H1 (cell line): ENCODE data around the gene ILF3. TPM values are rescaled to one million over a fixed set of nuclear protein-coding genes. Genes with fewer than 3 reads are reported as not detected.

ENCODE experiments used
- CTCF ChIA-PET: fragments of 300-600 bp; sonication (Branson Sonifier 250); formaldehyde crosslinking; loops from one replicate; lab custom pipeline; 2021; ENCODE audit not compliant: partially characterized antibody; lab: Charles Lee
- POLR2A ChIA-PET: fragments of 300-600 bp; sonication (Branson Sonifier 250); formaldehyde crosslinking; loops from one replicate; lab custom pipeline; 2021; ENCODE audit warnings: inconsistent platforms; ENCODE audit not compliant: partially characterized antibody; lab: Charles Lee
- DNase-seq, 2 experiments: peaks; one replicate each; pipeline versions ENCODE4 v3.0.0 to v3.0.0-alpha.2; 2010 to 2022; ENCODE audit warnings: low spot score in 2 of 2, low read depth in 1 of 2, mixed read lengths in 1 of 2
- FAIRE-seq: peaks from 2 replicates; lab custom pipeline; 2011; peaks lifted over from hg19 to GRCh38; lab: Jason Lieb, UNC
- H2AFZ ChIP-seq: 2 replicates; pipeline ENCODE4 v1.8.1; 2012; ENCODE audit warnings: low read length, inconsistent platforms
- H2AK5ac ChIP-seq: 2 replicates; pipeline ENCODE4 v1.6.1; 2013; ENCODE audit warnings: low read depth, low read length
- H2BK120ac ChIP-seq: replicated peaks from 2 replicates; pipeline ENCODE3; 2013; ENCODE audit warnings: low read depth, low read length, inconsistent platforms
- H2BK12ac ChIP-seq: 2 replicates; pipeline ENCODE4 v1.6.1; 2013; ENCODE audit warnings: low read depth, low read length
- H2BK15ac ChIP-seq: 2 replicates; pipeline ENCODE4 v1.6.1; 2013; ENCODE audit warnings: low read length
- H2BK20ac ChIP-seq: 2 replicates; pipeline ENCODE4 v1.6.1; 2013; ENCODE audit warnings: low read length
- H2BK5ac ChIP-seq: 2 replicates; pipeline ENCODE4 v1.6.1; 2013; ENCODE audit warnings: low read depth, low read length
- H3K14ac ChIP-seq: 2 replicates; pipeline ENCODE4 v1.6.1; 2013; ENCODE audit warnings: inconsistent platforms; ENCODE audit not compliant: insufficient read length
- H3K18ac ChIP-seq: 2 replicates; pipeline ENCODE4 v1.6.1; 2013; ENCODE audit warnings: low read length; ENCODE audit errors: extremely low read depth
- H3K23ac ChIP-seq: 2 replicates; pipeline ENCODE4 v1.6.1; 2013; ENCODE audit warnings: inconsistent platforms; ENCODE audit not compliant: insufficient read length
- H3K23me2 ChIP-seq: 2 replicates; pipeline ENCODE4 v1.6.1; 2013; ENCODE audit warnings: low read depth, low read length
- H3K27ac ChIP-seq: 2 replicates; pipeline ENCODE4 v1.6.1; 2011; ENCODE audit warnings: low read depth, low read length, inconsistent platforms
- H3K27me3 ChIP-seq, 4 experiments: replicated peaks in 1 of 4; 1 replicate in 1 of 4; 2 replicates in 3 of 4; pipeline versions ENCODE4 v1.6.1 to v1.8.1; 2011 to 2013; ENCODE audit warnings: low read length in 3 of 4, mild to moderate bottlenecking in 3 of 4, inconsistent platforms in 2 of 4, mixed read lengths in 2 of 4, moderate library complexity in 1 of 4; ENCODE audit not compliant: control insufficient read depth in 3 of 4, insufficient read depth in 3 of 4; ENCODE audit errors: extremely low read depth in 1 of 4
- H3K36me3 ChIP-seq, 4 experiments: 2 replicates each; pipeline versions ENCODE4 v1.6.1 to v1.8.1; 2011 to 2013; ENCODE audit warnings: mild to moderate bottlenecking in 4 of 4, low read length in 3 of 4, moderate library complexity in 2 of 4, control low read depth in 1 of 4, inconsistent platforms in 1 of 4; ENCODE audit not compliant: insufficient read depth in 4 of 4, control insufficient read depth in 2 of 4
- H3K4ac ChIP-seq: replicated peaks from 2 replicates; pipeline ENCODE3; 2013; ENCODE audit warnings: low read length, low read depth, mixed read lengths, inconsistent platforms; ENCODE audit not compliant: insufficient read length
- H3K4me1 ChIP-seq, 4 experiments: replicated peaks in 1 of 4; 1 replicate in 1 of 4; 2 replicates in 3 of 4; pipeline versions ENCODE4 v1.6.1 to v1.8.1; 2011 to 2013; ENCODE audit warnings: low read length in 3 of 4, inconsistent platforms in 2 of 4, mixed read lengths in 1 of 4; ENCODE audit not compliant: insufficient read depth in 4 of 4, control insufficient read depth in 3 of 4
- H3K4me2 ChIP-seq, 2 experiments: 2 replicates each; pipeline versions ENCODE4 v1.6.1 to v1.8.1; 2011 to 2013; ENCODE audit warnings: low read depth in 2 of 2, low read length in 2 of 2, control low read depth in 1 of 2, inconsistent platforms in 1 of 2, mild to moderate bottlenecking in 1 of 2; ENCODE audit not compliant: insufficient read depth in 1 of 2
- H3K4me3 ChIP-seq, 4 experiments: fragments of 200-600, 300-600 bp in 1 of 4; sonication (generic), shearing (Covaris generic), sonication (Bioruptor Twin) in 1 of 4; 2 replicates each; pipeline versions ENCODE4 v1.5.1 to v1.8.1; 2011 to 2016; ENCODE audit warnings: low read length in 4 of 4, low read depth in 3 of 4, control low read depth in 2 of 4, inconsistent platforms in 2 of 4, mild to moderate bottlenecking in 2 of 4, mixed read lengths in 1 of 4, moderate library complexity in 1 of 4; ENCODE audit not compliant: insufficient read depth in 2 of 4; ENCODE audit errors: extremely low read depth in 1 of 4
- H3K56ac ChIP-seq: replicated peaks from 2 replicates; pipeline ENCODE3; 2013; ENCODE audit warnings: low read depth, mild to moderate bottlenecking, mixed read lengths, low read length, inconsistent platforms; ENCODE audit not compliant: insufficient read length
- H3K79me1 ChIP-seq: 2 replicates; pipeline ENCODE4 v1.6.1; 2013; ENCODE audit warnings: low read depth, low read length, control low read depth
- H3K79me2 ChIP-seq, 2 experiments: 2 replicates each; pipeline versions ENCODE4 v1.6.1 to v1.8.1; 2012 to 2013; ENCODE audit warnings: low read length in 2 of 2, mild to moderate bottlenecking in 2 of 2, inconsistent platforms in 1 of 2; ENCODE audit not compliant: insufficient read depth in 2 of 2, control insufficient read depth in 1 of 2
- H3K9ac ChIP-seq, 4 experiments: replicated peaks in 1 of 4; 1 replicate in 1 of 4; 2 replicates in 3 of 4; pipeline versions ENCODE4 v1.6.1 to v1.8.1; 2011 to 2013; ENCODE audit warnings: low read depth in 3 of 4, low read length in 3 of 4, control low read depth in 2 of 4, mild to moderate bottlenecking in 2 of 4, moderate library complexity in 2 of 4, inconsistent platforms in 1 of 4; ENCODE audit errors: extremely low read depth in 1 of 4
- H3K9me3 ChIP-seq, 2 experiments: 2 replicates each; pipeline versions ENCODE4 v1.6.1 to v1.8.1; 2012 to 2013; ENCODE audit warnings: mild to moderate bottlenecking in 2 of 2, moderate library complexity in 2 of 2, control low read depth in 1 of 2, inconsistent platforms in 1 of 2, low read depth in 1 of 2, low read length in 1 of 2, mixed read lengths in 1 of 2; ENCODE audit not compliant: insufficient read depth in 2 of 2
- H4K20me1 ChIP-seq, 2 experiments: replicated peaks in 1 of 2; 2 replicates each; pipeline versions ENCODE3 to v1.8.1; 2011 to 2013; ENCODE audit warnings: inconsistent platforms in 2 of 2, low read length in 2 of 2, mild to moderate bottlenecking in 1 of 2; ENCODE audit not compliant: insufficient read depth in 2 of 2, control insufficient read depth in 1 of 2
- H4K5ac ChIP-seq: 2 replicates; pipeline ENCODE4 v1.6.1; 2013; ENCODE audit warnings: low read length, low read depth, mixed read lengths, inconsistent platforms; ENCODE audit not compliant: insufficient read length
- H4K8ac ChIP-seq: 2 replicates; pipeline ENCODE4 v1.8.0; 2013; ENCODE audit warnings: mild to moderate bottlenecking, moderate library complexity, low read length, inconsistent platforms; ENCODE audit not compliant: insufficient read depth; ENCODE audit errors: extremely low read depth
- H4K91ac ChIP-seq: replicated peaks from 2 replicates; pipeline ENCODE3; 2013; ENCODE audit warnings: low read length, mixed read lengths, inconsistent platforms; ENCODE audit not compliant: insufficient read length
- CBX8 ChIP-seq: fragments of 300-800, 300-1000 bp; sonication (generic); IDR thresholded peaks from 2 replicates; pipeline ENCODE4 v1.7.1; 2016; ENCODE audit warnings: low read depth, low read length, borderline replicate concordance
- NRF1 ChIP-seq: IDR thresholded peaks from 2 replicates; pipeline ENCODE4 v1.6.1; 2011; ENCODE audit warnings: mild to moderate bottlenecking, low read depth, low read length, improper control_type of control experiment
- SAP30 ChIP-seq: fragments of 300-600 bp; sonication (generic); IDR thresholded peaks from 2 replicates; pipeline ENCODE4 v1.7.1; 2012; ENCODE audit warnings: low read length, moderate library complexity, mild to moderate bottlenecking, inconsistent platforms; ENCODE audit not compliant: insufficient read depth, insufficient replicate concordance
- WGBS, 2 experiments: shearing (Covaris generic) in 1 of 2; methylation state at CpG; one replicate each; pipeline versions ENCODE4 v1.1.6 to v1.1.7; 2013 to 2015; ENCODE audit warnings: low lambda C conversion rate in 2 of 2, mixed read lengths in 2 of 2, inconsistent platforms in 1 of 2, low coverage in 1 of 2, missing lambda C conversion rate in 1 of 2; ENCODE audit not compliant: insufficient replicate concordance in 2 of 2, insufficient coverage in 1 of 2, insufficient read length in 1 of 2; ENCODE audit errors: extremely low coverage in 1 of 2, missing lambda C conversion rate in 1 of 2; 5-methylcytosine and 5-hydroxymethylcytosine counted together
- polyA plus RNA-seq, 7 experiments: library from polyadenylated mRNA; depleted of rRNA in 3 of 7; stranded (reverse) in 5 of 7; unstranded in 2 of 7; fragments of >200 nt in 5 of 7; fragments of 200-250 nt in 2 of 7; gene quantifications; 1 replicate in 5 of 7; 2 replicates in 1 of 7; 4 replicates in 1 of 7; pipeline versions ENCODE4 v1.2.1 to v1.2.3, GENCODE V29; 2011 to 2013; ENCODE audit warnings: missing spikeins in 2 of 7, mixed read lengths in 2 of 7
- total RNA-seq: library from RNA; stranded (reverse); fragmentation: NEBNext Ultra II Directional; extraction: Animal tissue kit (Norgen Biotek cat#: 25700); gene quantifications from 2 replicates; pipeline ENCODE4 v1.2.1, GENCODE V29; 2021
- TF ChIP-seq, protein P1 (sequence below): IDR thresholded peaks from 2 replicates; pipeline ENCODE4 v1.6.1; 2012; ENCODE audit warnings: inconsistent platforms

The ILF3 gene
- total and polyA plus RNA-seq, 2 of the 8 experiments (the other 6 are each of a cell fraction or from before 2014, with no cell fraction given) = 291 to 695 TPM

DNA sequence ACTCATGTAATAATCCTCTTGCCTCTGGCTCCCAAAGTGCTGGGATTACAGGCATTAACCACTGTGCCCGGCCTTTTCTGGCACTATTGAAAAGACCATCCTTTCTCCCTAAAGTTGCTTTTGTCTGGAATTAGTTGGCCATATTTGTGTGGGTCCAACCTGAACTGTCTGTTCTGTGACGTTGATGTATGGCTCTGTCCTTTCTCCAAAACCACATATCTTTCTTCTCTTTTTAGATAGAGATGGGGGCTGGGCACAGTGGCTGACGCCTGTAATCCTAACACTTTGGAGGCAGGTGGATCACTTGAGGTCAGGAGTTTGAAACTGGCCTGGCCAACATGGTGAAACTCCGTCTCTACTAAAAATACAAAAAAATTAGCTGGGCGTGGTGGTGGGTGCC lies 81.6 kb downstream of the ILF3 start:
- H3K14ac ChIP-seq = no peak overlapping the region
- ChIA-PET POLR2A (interaction anchor here (0.8 to 2.1 kb wide), 3 partner anchors 16 to 21 kb away, joined by 3 to 10 read pairs (median 3); partner anchors contain the start of gene DNM2), CTCF (interaction anchor here (0.6 to 1.3 kb wide), 3 partner anchors 15 to 35 kb away, joined by 3 read pairs; no protein-coding TSS in a partner anchor)
- no peak overlapping the region for H2BK12ac ChIP-seq
- no peaks in the 10 kb centered on the region for H3K23me2 ChIP-seq
- H2BK15ac ChIP-seq = no peak overlapping the region
- H2BK5ac ChIP-seq = no peak overlapping the region
- no peak overlapping the region for H3K4me2 ChIP-seq
- H4K8ac ChIP-seq = no peak overlapping the region
- H3K4me1 ChIP-seq = no peaks in the 10 kb centered on the region
- peaks cover 3 to 6% of the 10 kb centered on the region in 2 experiments for H4K20me1 ChIP-seq
- H2BK120ac ChIP-seq = no peak overlapping the region
- DNase-seq (no peak), FAIRE-seq (no peak)
- no peak overlapping the region for H3K18ac ChIP-seq
- H3K27me3 ChIP-seq = no peaks in the 10 kb centered on the region
- H2AFZ ChIP-seq = no peak overlapping the region
- H3K9me3 ChIP-seq = no peaks in the 10 kb centered on the region
- no peak overlapping the region for H3K4ac ChIP-seq
- TF ChIP-seq CBX8 = no peak
- TF ChIP-seq, protein P1, sequence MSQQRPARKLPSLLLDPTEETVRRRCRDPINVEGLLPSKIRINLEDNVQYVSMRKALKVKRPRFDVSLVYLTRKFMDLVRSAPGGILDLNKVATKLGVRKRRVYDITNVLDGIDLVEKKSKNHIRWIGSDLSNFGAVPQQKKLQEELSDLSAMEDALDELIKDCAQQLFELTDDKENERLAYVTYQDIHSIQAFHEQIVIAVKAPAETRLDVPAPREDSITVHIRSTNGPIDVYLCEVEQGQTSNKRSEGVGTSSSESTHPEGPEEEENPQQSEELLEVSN = no peak
- no peak for TF ChIP-seq SAP30
- no peak for TF ChIP-seq NRF1
- no peak overlapping the region for H4K91ac ChIP-seq
- H3K56ac ChIP-seq = no peak overlapping the region
- WGBS, 2 experiments = 81% methylated on average over 5 of the region's 5 CpGs; no CpG with 5 or more reads in 1 of the 2 experiments
- no peaks in the 10 kb centered on the region for H3K36me3 ChIP-seq
- H3K79me1 ChIP-seq = peaks cover 4% of the 10 kb centered on the region; the same call in 1 of the 2 replicates
- H2AK5ac ChIP-seq = no peak overlapping the region
- no peak overlapping the region for H3K23ac ChIP-seq
- H3K79me2 ChIP-seq = peaks cover 0 to 63% of the 10 kb centered on the region in 2 experiments; a peak in 3 of 4 replicates
- H4K5ac ChIP-seq = no peak overlapping the region
- no peak overlapping the region for H3K27ac ChIP-seq
- no peak overlapping the region for H2BK20ac ChIP-seq
- no peak overlapping the region for H3K4me3 ChIP-seq
- H3K9ac ChIP-seq = no peak overlapping the region
